T1000 (cell line): ENCODE data around the gene SRSF5.
"Not testable (repeated sequence)": the region's sequence is repeated elsewhere in the genome, so short reads cannot be mapped to it uniquely, and the experiment has no call there.

Source experiments
- DNase-seq: peaks from one replicate; lab custom pipeline; 2025; ENCODE audit warnings: mixed read lengths; lab: John Stamatoyannopoulos, UW

Gene SRSF5

GRCh38 chr14:69766984-69767368, at the start of gene SRSF5:
SRSF5 (plus strand) TSS chr14:69767142; CDS start chr14:69768157, 1,015 bp downstream.
- DNase-seq, result peak; percentile 91

- not testable (repeated sequence) for DNase-seq
Observed at GRCh38 chr14:69718614-69719013, 48.3 kb upstream of the SRSF5 start.

- no peak for DNase-seq
Observed at GRCh38 chr14:69719501-69719951, 47.4 kb upstream of the SRSF5 start.

- DNase-seq, result no peak
Observed at GRCh38 chr14:69720912-69721311, 46.0 kb upstream of the SRSF5 start.

GRCh38 chr14:69726761-69727511, 40.0 kb upstream of the SRSF5 start:
- DNase-seq, result peak; percentile 79

- DNase-seq, result no peak
Observed at GRCh38 chr14:69727860-69728259, 39.1 kb upstream of the SRSF5 start.

GRCh38 chr14:69731919-69732598, 34.9 kb upstream of the SRSF5 start:
- DNase-seq, result not testable (repeated sequence)

- not testable (repeated sequence) for DNase-seq
Observed at GRCh38 chr14:69736405-69736804, 30.5 kb upstream of the SRSF5 start.

GRCh38 chr14:69741055-69741454, 25.9 kb upstream of the SRSF5 start:
- DNase-seq, result no peak

GRCh38 chr14:69749956-69750355, 17.0 kb upstream of the SRSF5 start:
- DNase-seq, result no peak

GRCh38 chr14:69750495-69750894, 16.4 kb upstream of the SRSF5 start:
- DNase-seq, result no peak

GRCh38 chr14:69752773-69753172, 14.2 kb upstream of the SRSF5 start:
- no peak for DNase-seq

GRCh38 chr14:69753860-69754259, 13.1 kb upstream of the SRSF5 start:
- no peak for DNase-seq

- no peak for DNase-seq
Observed at GRCh38 chr14:69754487-69754886, 12.5 kb upstream of the SRSF5 start.

GRCh38 chr14:69755296-69755695, 11.6 kb upstream of the SRSF5 start:
- DNase-seq, result no peak

- DNase-seq, result no peak
Observed at GRCh38 chr14:69755784-69756183, 11.2 kb upstream of the SRSF5 start.

GRCh38 chr14:69756298-69756697, 10.6 kb upstream of the SRSF5 start:
- DNase-seq, result no peak

GRCh38 chr14:69760810-69761209, 6.1 kb upstream of the SRSF5 start:
- no peak for DNase-seq

- no peak for DNase-seq
Observed at GRCh38 chr14:69763761-69764510, 3.0 kb upstream of the SRSF5 start.

GRCh38 chr14:69767369-69767999, 542 bp downstream of the SRSF5 start:
- DNase-seq, result peak; percentile 85

GRCh38 chr14:69768873-69769272, 1.9 kb downstream of the SRSF5 start:
- no peak for DNase-seq

- no peak for DNase-seq
Observed at GRCh38 chr14:69769623-69770022, 2.7 kb downstream of the SRSF5 start.
